GM15510 (cell line): ENCODE results near the gene AIFM3.

Source experiments
- POLR2A ChIP-seq: IDR thresholded peaks from 3 replicates; pipeline ENCODE4 v1.6.1; 2011; ENCODE audit warnings: borderline replicate concordance; ENCODE audit not compliant: insufficient read length; ENCODE audit errors: extremely low read depth

Gene AIFM3

DNA sequence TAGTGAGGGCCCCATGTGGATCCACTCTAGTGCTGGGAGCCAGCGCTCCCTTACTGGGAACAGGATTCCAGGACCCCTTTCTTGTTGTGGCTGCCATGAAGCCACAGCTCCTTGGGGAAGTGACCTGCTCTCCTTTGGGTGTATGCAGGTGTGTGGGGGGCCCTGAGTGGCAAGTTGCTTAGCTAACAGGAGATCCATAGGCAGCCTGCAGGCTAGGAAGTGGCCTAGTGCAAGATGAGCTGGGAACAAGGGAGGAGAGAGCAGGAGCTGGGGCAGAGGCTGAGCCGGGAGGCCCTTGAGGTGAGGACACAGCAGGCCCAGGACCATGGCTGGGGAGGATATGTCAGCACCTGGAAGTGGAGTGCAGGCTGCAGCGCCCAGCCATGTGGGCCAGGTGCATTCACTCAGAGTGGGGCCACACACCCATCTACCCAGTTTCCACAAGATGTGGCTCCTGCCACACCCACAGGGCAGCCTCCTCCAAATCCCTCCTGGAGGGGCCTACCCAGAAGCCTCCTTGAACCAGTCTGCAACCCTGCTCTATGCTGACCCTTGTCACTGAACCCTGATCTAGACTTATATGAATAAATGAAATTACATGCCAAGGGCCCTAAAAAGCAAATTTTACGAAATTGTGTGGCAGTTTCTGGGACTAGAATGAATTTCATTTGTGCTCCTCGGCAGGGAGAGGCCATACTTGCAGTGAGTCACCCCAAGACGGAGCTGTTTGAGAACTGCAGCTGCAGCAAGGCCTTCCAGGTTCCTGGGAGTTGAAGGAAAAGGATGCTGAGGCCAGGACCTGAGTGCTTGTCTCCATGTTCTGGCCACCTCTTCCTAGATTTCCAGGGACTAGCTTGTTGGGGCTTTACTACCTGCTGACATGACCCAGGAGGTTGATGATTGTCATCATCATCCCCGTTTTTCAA, 31.6 kb downstream of the AIFM3 start:
- no peak for TF ChIP-seq POLR2A

DNA sequence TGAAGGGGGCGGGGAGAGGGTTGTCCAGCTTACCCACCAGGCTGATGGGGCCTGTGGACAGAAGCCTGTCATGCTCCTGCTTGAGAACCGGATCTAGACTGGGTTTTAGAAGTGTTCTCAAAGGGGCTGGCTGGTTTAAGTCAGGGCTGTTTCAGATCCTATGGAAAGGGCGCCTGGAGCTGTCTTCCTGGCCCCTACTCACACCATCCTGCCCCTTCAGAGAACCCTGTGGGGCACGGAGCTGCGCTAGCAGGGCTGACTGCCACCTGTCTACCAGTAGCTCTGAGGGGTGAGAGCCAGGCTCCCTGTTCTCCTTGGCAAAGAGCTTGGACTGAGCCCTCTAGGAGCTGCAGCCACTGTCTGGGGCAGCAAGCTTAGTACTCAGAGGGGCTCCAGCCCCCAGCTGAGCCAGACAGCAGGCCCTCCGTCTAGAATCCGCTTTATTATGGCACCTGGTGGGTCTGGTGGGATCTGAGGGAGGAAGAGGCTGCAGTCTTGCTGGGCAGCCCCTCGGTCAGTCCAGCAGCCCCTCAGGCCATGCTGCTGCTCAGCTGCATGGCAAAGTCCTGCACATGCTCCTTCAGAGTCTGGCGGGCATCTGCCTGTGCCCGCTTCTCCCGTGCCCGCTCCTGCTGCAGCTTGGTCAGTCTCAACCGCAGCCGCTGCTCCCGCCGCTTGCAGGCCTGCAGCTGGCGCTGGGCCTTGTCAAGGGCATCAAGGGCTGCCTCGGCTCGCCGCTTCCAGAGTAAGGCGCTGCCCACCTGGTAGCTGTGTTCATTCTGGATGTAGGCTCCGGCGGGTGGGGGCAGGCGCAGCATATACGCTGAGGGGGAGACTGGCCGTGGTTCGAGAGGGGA, 32.5 kb downstream of the AIFM3 start:
- TF ChIP-seq POLR2A: peak; percentile 10

DNA sequence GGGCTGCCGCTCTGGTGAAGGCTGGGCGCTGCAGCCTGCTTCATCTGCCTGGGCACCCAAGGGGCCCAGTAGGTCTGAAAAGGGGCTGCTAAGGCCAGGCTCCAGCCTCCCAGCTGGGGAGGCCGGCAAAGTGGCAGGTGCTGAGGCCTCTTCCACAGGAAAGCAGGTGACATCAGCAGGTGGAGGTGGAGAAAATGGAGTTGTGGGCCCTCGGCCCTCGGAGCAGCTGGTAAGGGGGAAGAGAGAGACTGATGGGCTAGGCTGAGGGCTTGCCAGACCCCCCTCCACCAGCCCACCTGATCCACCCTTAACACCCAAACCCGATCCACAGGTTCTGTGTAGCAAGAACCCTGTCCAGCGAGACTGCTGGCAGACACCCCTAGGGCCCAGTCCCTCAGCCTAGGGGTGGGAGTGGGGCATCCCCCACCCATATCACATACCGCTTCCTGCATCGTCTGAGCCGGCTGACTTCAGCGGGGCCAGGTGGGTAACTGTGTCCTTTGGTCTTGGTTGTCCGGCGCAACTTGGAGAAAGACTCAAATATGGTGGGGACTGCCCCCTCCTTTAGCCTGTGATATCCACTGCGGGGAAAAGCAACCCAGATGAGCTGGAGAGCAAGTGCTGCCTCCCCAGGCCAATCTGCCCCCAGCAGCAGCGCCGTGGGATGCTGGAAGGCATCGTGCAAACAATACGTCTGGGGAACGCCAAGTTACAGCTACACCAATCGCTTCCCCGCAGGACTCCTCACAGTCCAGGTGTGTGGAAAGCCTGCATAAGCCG, 33.3 kb downstream of the AIFM3 start:
- no peak for TF ChIP-seq POLR2A

DNA sequence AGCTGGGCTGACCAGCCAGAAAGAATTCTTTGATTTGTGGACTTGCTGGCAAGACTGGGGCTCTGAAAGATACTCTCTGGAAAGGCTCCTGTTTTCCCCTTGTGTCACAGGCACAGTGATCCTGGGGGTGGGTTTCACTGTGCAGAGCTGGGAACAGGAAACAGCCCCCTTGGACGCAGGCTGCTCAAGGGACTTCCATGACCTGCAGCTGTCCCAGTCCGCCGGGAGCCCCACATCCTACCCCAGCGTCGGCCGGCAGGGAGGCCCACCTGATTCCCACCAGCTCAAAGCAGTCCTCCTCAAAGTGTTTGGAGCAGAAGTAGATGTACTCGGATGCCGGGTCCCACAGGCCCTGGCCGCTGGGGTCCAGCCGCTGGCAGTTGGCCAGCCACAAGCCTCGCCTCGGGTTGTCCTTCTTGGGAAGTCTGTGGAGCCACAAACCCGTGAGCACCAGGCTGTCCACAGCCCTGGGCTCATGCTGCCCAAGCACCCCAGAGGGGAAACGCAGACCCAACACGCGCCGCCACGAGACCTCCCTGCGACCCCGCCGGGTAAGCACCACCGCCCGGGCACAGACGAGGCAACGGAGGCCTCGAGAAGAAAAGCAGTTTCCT, 34.0 kb downstream of the AIFM3 start:
- no peak for TF ChIP-seq POLR2A

DNA sequence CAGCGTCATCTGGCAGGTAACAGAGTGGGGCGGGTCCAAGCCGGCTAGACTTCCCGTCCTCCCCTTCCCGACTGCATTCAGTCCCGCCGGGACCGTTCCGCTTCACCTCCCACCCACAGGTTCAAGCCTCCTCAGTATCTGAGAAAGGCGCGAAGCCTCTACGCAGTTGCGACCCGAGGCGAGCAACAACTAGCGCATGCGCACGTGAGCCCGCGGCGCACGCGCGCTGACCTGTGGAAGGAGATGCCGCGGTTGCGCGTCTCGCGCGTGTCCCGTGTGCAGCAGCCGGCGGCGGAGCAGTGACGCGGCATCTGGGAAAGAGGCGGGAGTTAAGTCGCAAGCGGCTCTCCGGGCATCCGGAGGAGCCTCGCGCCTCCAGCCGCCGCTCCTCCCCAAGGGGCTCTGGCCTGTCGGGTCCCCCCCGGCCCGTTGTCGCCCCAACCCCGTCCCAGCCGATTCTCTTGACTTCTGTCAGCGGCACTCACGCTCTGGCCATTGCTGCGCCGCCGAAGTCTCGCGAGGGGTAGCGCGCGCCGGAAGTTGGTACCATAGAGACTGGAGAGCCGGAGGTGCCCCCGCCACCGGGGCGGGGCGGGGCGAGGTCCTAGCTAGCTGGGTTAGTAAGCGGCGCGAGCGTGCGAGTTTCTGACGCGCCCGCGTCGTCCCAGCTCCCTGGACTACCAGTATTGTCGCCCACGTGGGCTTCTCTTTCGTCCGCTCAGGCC, 34.7 kb downstream of the AIFM3 start, which contains the start of gene THAP7:
THAP7 (minus strand) TSS at position 518 of the 725 bp plus-strand sequence; CDS start at position 311, 207 bp downstream.
- TF ChIP-seq POLR2A: peak; percentile 93

DNA sequence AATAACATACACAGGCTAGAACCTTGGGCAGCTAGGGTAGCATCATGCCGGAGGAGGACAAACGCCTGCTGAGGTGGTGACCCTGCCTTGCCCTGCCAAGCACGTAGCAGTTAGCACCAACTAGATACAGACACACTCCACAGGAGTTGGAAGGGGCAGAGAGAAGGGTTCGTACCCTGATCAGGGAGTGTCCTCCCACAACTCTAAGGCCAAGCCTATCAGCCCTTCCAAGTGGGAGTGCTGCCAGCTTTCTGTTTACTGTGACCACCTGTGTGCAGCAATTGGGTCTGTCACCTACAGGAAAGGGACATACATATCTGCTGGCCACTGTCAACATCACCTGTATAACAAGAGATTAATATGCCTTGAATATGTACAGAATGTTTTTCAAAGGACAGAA, 36.7 kb downstream of the AIFM3 start:
- no peak for TF ChIP-seq POLR2A

DNA sequence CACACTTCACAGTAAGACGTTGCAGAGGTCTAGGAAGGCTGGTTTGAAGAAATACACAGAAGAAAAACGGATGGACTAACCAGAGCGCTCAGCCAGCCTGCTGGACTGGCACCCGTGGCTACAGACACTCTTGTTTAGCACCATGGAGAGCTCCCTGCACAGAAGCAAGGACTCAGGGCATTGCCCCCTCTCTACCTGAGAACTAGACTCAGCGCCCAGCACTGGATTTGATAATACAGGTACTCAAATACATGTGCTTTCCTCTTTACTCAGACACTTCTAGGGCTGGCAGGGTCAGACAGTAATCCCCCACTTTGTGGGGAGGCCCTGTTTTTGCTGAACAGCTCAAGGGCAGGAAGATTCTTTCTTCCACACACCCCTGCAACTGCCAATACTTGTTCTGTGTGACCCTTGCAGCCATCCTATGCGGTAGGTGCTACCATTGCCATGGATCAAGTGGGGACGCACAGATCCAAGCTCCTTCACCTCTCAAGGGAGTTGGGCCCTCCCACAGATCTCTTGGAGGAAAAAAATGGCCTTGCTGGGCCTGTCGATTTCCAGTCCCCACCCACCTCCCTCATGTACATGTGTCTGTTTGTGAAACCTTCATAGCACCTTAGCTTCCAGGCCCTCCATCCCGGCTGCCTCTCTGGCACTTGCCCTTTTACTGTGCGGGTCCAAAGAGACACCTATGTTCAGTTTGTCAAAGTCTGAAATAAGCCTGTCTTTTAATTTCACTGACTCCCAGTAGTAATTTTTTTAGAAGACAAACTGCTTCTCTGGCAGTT, 42.8 kb downstream of the AIFM3 start:
- no peak for TF ChIP-seq POLR2A

DNA sequence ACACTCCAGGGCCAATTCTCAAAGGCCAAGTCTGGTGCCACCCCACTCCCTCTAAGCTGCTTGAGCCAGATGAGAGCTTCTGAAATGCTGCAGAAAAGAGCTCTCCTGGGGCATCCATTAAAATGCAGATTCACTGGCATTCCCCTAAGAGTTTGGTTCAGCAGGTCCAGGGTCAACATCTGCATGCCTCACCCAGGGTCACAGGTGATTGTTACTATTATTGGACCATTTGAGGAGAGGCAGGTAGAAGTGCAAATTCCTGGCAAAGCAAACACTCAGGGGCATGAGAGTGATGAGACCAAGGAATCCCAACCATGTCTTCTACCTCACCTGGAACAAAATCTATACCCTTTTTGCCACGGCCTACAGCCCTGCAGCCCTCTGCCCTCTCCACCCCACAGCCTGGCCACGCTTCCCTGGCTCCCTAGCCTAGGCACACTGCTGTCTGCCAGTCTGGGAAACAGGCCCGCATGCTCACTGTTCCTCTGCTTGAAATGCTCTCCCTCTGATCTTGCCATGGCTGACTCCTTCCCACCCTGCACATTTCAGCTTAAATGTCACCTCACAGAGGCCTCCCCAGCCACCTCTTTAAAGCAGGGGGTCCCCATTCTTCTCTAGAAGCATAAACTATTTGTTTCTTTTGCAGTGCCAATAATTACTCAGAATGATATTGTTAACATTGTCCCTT, 43.5 kb downstream of the AIFM3 start:
- no peak for TF ChIP-seq POLR2A

DNA sequence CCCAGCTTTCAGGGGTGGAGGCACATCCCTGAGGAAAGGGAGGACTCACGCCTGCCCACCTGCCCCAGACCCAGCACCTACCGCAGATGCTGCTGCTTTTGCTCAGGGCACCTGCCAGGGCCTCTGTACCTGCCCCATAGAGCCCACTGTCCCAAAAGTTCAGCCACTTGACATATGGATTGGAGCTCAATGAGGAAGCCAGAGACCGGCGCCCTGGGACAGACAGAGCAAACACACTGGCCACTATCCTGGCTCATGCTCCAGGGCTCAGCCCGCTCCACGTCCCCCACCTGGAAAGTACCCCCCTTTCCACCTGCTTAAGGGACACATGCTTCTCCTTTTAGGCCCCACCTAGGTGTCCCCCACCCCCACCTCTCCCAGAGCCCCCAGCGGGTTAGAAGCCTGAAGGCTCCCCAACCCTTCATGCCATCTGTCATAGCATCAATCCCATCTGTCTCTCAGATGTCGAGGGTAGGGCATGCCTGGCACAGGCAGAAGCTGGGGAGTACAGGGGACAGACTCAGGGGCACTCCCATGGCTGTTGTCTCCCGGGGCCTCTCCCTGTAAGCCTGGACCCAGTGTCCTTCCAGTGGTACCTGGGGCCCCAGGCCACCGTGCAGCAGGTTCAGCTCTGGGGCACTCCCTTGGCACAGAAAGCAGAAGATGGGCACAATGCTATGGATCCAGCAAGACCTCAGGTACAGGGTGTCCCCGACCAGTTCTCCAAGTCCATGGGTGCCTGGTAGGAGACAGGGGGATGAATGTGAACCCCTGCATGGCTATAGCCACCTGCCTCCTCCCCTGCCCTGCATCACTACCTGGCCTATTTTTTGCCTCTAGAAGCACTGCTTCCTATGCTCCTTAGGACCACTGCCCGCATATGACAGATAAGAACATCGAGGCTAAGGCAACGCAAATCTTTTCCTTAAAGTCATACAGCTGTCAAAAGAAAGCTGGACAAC, 45.7 kb downstream of the AIFM3 start:
- TF ChIP-seq POLR2A: no peak

DNA sequence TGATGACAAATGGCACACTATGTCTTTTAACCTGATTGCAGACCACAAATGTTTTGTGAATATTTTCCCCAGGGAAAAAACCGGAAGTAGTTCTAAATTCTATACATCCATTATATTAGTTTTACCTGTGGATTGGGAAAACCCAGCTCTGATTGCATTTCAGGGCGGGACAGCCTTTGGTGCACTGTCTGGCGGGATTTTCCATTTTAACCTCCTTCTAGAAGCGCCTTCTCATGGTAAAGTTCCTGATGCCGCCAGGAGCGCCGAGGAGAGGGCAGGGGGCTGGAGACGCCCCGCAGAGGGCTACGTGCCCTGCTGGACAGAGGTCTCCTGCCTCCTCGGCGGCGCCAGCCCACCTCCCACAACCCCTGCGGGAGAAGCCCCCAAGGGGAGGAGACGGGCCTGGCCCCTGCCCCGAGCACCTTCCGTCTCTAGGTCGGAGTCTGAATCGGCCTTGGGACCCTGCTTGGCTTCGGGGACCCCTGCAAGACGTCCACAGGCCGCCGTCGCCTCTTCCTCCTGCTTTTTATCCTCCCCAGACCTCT, 46.7 kb downstream of the AIFM3 start:
- no peak for TF ChIP-seq POLR2A

DNA sequence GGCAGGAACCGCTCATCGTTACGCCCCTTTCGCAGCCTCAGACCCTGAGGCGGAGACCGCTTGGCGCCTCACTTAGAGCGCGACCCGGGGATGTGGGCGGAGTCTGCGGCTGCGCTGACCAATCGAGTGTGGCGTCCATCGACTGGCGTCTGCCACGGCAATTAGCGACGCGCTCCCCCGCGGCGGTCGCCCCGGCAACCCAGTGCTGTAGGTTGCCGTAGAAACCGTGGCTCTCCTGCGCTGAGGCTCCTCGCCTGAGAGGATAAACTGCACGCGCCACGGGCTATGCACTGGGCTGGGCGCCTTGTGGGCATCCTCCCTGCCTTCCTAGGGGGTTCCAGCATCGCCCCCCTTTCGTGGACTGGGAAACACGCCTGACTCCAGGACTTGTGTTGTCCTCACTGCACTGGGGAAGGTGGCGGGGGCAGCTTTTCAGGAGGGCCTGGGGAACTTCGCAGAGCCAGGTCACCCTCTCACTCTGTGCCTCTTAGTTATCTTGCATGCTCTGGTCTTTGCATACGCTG, 47.2 kb downstream of the AIFM3 start:
- peak; percentile 29 for TF ChIP-seq POLR2A
